GM18873 (cell line): ENCODE measurements around the gene GID8.

ENCODE experiments used
- ATAC-seq: cut with Tn5 transposase; IDR thresholded peaks from one replicate; pipeline ENCODE4 v1.9.1; 2021; ENCODE audit warnings: mild to moderate bottlenecking, moderate library complexity, moderate number of reproducible peaks; ENCODE audit not compliant: unreplicated experiment, low FRiP score

GID8 gene

GRCh38 chr20:62980380-62980960 is 42.5 kb downstream of the GID8 start:
- no peak for ATAC-seq

GRCh38 chr20:62980970-62981369 is 43.0 kb downstream of the GID8 start:
- ATAC-seq = no peak

- ATAC-seq = no peak
These were observed 44.5 kb downstream of the GID8 start for GRCh38 chr20:62982124-62983075.

- ATAC-seq = no peak
These were observed 45.3 kb downstream of the GID8 start for GRCh38 chr20:62983210-62983609.

GRCh38 chr20:62984666-62985443 is 46.9 kb downstream of the GID8 start:
- no peak for ATAC-seq

GRCh38 chr20:62985444-62985778 is 47.5 kb downstream of the GID8 start:
- no peak for ATAC-seq

- no peak for ATAC-seq
These were observed 48.4 kb downstream of the GID8 start for GRCh38 chr20:62986257-62986800.

- no peak for ATAC-seq
These were observed 49.2 kb downstream of the GID8 start for GRCh38 chr20:62987114-62987513.

GRCh38 chr20:62989201-62989601 is 51.3 kb downstream of the GID8 start:
- no peak for ATAC-seq

GRCh38 chr20:62990306-62990825 is 52.4 kb downstream of the GID8 start:
- ATAC-seq = no peak

GRCh38 chr20:62991196-62991807 is 53.4 kb downstream of the GID8 start:
- ATAC-seq = no peak

- no peak for ATAC-seq
These were observed 53.9 kb downstream of the GID8 start for GRCh38 chr20:62991863-62992262.

- no peak for ATAC-seq
These were observed 56.0 kb downstream of the GID8 start for GRCh38 chr20:62993856-62994494.

- ATAC-seq = no peak
These were observed 56.9 kb downstream of the GID8 start for GRCh38 chr20:62994869-62995281.

GRCh38 chr20:62995481-62995880 is 57.5 kb downstream of the GID8 start:
- ATAC-seq = no peak

GRCh38 chr20:62995898-62996595 is 58.1 kb downstream of the GID8 start:
- ATAC-seq = no peak

GRCh38 chr20:62996596-62996982 is 58.6 kb downstream of the GID8 start:
- no peak for ATAC-seq

GRCh38 chr20:62997417-62998035 is 59.6 kb downstream of the GID8 start:
- ATAC-seq = no peak
